AG09309 (cell line): ENCODE results near the gene NDE1.
"Not testable (repeated sequence)": the region's sequence is repeated elsewhere in the genome, so short reads cannot be mapped to it uniquely, and the experiment has no call there.

ENCODE experiments used
- DNase-seq: peaks from one replicate; pipeline ENCODE4 v3.0.0-alpha.2; 2010; ENCODE audit warnings: low read depth
- H3K4me3 ChIP-seq: 2 replicates; pipeline ENCODE4 v1.5.1; 2011; ENCODE audit warnings: mild to moderate bottlenecking, low read depth, low read length, moderate library complexity; ENCODE audit not compliant: control insufficient read depth
- TF ChIP-seq, protein P1 (sequence below): IDR thresholded peaks from 2 replicates; pipeline ENCODE4 v1.5.1; 2011; ENCODE audit warnings: mild to moderate bottlenecking, low read depth, low read length, inconsistent platforms; ENCODE audit not compliant: insufficient read depth, control insufficient read depth; ENCODE audit errors: missing control alignments

NDE1 gene

GRCh38 chr16:15647294-15648014, 2.6 kb upstream of the NDE1 start:
- H3K4me3 ChIP-seq, result no peak overlapping the region
- no peak for DNase-seq

GRCh38 chr16:15648135-15648730, 1.8 kb upstream of the NDE1 start:
- no peak for DNase-seq
- no peak overlapping the region for H3K4me3 ChIP-seq
- TF ChIP-seq, protein P1, sequence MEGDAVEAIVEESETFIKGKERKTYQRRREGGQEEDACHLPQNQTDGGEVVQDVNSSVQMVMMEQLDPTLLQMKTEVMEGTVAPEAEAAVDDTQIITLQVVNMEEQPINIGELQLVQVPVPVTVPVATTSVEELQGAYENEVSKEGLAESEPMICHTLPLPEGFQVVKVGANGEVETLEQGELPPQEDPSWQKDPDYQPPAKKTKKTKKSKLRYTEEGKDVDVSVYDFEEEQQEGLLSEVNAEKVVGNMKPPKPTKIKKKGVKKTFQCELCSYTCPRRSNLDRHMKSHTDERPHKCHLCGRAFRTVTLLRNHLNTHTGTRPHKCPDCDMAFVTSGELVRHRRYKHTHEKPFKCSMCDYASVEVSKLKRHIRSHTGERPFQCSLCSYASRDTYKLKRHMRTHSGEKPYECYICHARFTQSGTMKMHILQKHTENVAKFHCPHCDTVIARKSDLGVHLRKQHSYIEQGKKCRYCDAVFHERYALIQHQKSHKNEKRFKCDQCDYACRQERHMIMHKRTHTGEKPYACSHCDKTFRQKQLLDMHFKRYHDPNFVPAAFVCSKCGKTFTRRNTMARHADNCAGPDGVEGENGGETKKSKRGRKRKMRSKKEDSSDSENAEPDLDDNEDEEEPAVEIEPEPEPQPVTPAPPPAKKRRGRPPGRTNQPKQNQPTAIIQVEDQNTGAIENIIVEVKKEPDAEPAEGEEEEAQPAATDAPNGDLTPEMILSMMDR, result no peak

More at GRCh38 chr16:15647294-15648014, 2.6 kb upstream of the NDE1 start:
- TF ChIP-seq, protein P1, result no peak

GRCh38 chr16:15649311-15649710, 734 bp upstream of the NDE1 start:
- not testable (repeated sequence) for DNase-seq

GRCh38 chr16:15649727-15650018, 372 bp upstream of the NDE1 start:
- TF ChIP-seq, protein P1, result no peak
- DNase-seq, result no peak
- peak overlapping the region; percentile 24 for H3K4me3 ChIP-seq

More at GRCh38 chr16:15649311-15649710, 734 bp upstream of the NDE1 start:
- peak overlapping the region; percentile 24 for H3K4me3 ChIP-seq

GRCh38 chr16:15650698-15651171, 690 bp downstream of the NDE1 start:
- no peak for DNase-seq

GRCh38 chr16:15652293-15653001, 2.4 kb downstream of the NDE1 start:
- TF ChIP-seq, protein P1, result no peak
- no peak for DNase-seq
- no peak overlapping the region for H3K4me3 ChIP-seq

More at GRCh38 chr16:15650698-15651171, 690 bp downstream of the NDE1 start:
- TF ChIP-seq, protein P1, result no peak
- H3K4me3 ChIP-seq, result peak overlapping the region; percentile 66

- H3K4me3 ChIP-seq, result no peak overlapping the region
- no peak for DNase-seq
- TF ChIP-seq, protein P1, result no peak
Observed at GRCh38 chr16:15653227-15653626, 3.2 kb downstream of the NDE1 start.
